ENCODE data around the gene FBXL3. TPM values are rescaled to one million over a fixed set of nuclear protein-coding genes. Genes with fewer than 3 reads are reported as not detected.

The FBXL3 gene
- total RNA-seq, 2 donors from 2014 or later = 26.1 to 35.5 TPM

DNA sequence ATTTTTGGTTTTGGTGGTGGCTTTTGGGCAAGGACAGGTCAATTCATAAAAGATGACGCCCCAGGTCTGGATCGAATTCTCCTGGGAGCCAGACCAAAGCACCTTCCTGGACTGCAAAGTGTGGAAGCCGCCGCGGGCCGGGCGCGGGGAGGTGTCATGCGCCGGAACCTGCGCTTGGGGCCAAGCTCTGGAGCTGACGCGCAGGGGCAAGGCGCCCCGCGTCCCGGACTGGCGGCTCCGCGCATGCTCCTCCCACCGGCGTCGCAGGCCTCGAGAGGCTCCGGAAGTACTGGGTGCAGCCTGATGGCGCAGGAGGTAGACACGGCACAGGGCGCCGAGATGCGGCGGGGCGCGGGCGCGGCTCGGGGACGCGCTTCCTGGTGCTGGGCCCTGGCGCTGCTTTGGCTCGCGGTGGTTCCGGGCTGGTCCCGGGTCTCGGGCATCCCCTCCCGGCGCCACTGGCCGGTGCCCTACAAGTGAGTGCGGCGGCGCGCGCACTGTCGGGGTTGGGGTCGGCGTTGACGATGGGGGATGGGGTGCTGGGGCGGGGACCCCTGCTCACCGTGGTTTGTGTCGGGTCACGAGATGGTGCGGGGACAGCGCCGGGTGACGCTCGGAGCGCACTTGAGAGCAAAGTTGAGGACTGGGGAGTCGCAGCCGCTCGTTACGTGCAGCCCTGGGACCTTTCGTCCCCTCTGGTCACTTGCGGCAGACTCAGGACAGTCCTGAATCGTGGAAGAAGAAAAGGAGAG, 35.0 kb downstream of the FBXL3 start, which contains the start of gene CLN5:
TSS of gene CLN5 (plus strand) at position 286 of the 752 bp plus-strand sequence. CDS start at position 304, 18 bp downstream.
- peak within 1 kb of the TSS; percentile 95 for H3K4me3 Mint-ChIP-seq
- ATAC-seq (peak; percentile 92 to 95), DNase-seq (ENCODE audit: low spot score) (peak; percentile 96)
- H3K9me3 Mint-ChIP-seq = no peaks in the 10 kb centered on the region
- H3K27me3 Mint-ChIP-seq = peaks cover 37 to 45% of the 10 kb centered on the region in 2 donors
- peak within 1 kb of the TSS; percentile 94 to 95 for H3K27ac Mint-ChIP-seq
- no peaks in the 10 kb centered on the region for H3K36me3 Mint-ChIP-seq
- peaks cover 36 to 42% of the 10 kb centered on the region in 2 donors for H3K4me1 Mint-ChIP-seq (ENCODE audit: low read depth in 2 of 2)

DNA sequence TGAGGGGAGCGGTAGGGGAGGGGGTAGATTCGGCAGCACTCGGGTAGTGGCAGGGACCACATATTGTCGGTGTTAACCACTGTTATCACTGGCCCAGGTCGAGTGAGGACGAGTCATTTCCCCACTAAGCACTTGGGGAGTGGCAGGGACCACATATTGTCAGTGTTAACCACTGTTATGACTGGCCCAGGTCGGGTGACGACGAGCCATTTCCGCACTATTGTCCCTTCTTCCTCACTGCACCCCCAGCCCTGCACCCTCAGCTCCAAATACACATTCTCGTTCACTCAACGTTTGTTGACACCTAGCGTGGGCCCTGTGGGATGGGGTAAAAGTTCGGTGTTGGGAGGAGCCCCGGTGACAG, 35.5 kb downstream of the FBXL3 start:
- Mint-ChIP-seq H3K4me3 (peak overlapping the region; percentile 95), H3K27ac (peak overlapping the region; percentile 94 to 95), H3K4me1 (ENCODE audit: low read depth in 2 of 2) (peaks cover 38 to 42% of the 10 kb centered on the region in 2 donors), H3K36me3 (no peaks in the 10 kb centered on the region), H3K9me3 (no peaks in the 10 kb centered on the region), H3K27me3 (peaks cover 41 to 50% of the 10 kb centered on the region in 2 donors)
- DNase-seq (ENCODE audit: low spot score) (peak; percentile 93), ATAC-seq (peak; percentile 91 to 92)

DNA sequence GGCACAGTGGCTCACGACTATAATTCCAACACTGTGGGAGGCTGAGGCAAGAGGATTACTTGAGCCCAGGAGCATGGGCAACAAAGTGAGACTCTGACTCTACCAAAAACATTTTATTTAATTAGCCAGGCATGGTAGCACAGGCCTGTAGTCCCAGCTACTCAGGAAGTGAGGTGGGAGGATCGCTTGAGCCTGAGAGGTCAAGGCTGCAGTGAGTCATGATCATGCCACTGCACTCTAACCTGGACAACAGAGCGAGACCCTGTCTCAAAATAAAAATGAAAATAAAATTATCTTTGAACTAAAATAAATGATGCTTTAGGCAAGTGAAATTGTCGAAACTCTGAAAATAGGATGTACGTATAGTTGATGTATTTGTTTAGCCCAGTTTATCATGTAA, 43.3 kb downstream of the FBXL3 start:
- Mint-ChIP-seq H3K27me3 (peaks cover 62 to 76% of the 10 kb centered on the region in 2 donors), H3K36me3 (no peaks in the 10 kb centered on the region), H3K4me1 (ENCODE audit: low read depth in 2 of 2) (peaks cover 10 to 11% of the 10 kb centered on the region in 2 donors), H3K27ac (no peak overlapping the region), H3K9me3 (no peaks in the 10 kb centered on the region), H3K4me3 (no peak overlapping the region)
- no peak for DNase-seq (ENCODE audit: low spot score)
- no peak for ATAC-seq

DNA sequence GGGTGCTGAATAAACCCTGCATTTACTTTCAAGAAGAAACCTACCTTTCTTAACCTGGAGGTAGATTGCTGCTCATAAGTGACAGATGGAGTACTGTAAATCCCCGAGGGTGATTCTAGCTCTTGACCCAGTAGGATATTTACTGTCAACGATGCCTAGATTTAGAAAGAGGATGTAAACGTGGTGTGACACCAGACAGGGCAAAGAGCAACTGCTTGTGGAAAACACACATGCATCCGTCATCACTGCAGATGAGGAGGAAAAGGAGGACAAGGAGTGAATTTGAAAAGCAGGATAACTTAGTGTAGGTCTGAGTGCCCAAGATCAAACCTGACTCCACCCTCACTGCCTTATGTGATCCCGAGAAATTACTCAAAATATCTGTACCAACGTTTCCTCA, 44.9 kb downstream of the FBXL3 start:
- ATAC-seq (no peak), DNase-seq (ENCODE audit: low spot score) (no peak)
- no peaks in the 10 kb centered on the region for H3K36me3 Mint-ChIP-seq
- no peak overlapping the region for H3K27ac Mint-ChIP-seq
- no peaks in the 10 kb centered on the region for H3K9me3 Mint-ChIP-seq
- H3K4me1 Mint-ChIP-seq (ENCODE audit: low read depth in 2 of 2) = peaks cover 5 to 10% of the 10 kb centered on the region in 2 donors
- peaks cover 59 to 70% of the 10 kb centered on the region in 2 donors for H3K27me3 Mint-ChIP-seq
- H3K4me3 Mint-ChIP-seq = no peak overlapping the region

DNA sequence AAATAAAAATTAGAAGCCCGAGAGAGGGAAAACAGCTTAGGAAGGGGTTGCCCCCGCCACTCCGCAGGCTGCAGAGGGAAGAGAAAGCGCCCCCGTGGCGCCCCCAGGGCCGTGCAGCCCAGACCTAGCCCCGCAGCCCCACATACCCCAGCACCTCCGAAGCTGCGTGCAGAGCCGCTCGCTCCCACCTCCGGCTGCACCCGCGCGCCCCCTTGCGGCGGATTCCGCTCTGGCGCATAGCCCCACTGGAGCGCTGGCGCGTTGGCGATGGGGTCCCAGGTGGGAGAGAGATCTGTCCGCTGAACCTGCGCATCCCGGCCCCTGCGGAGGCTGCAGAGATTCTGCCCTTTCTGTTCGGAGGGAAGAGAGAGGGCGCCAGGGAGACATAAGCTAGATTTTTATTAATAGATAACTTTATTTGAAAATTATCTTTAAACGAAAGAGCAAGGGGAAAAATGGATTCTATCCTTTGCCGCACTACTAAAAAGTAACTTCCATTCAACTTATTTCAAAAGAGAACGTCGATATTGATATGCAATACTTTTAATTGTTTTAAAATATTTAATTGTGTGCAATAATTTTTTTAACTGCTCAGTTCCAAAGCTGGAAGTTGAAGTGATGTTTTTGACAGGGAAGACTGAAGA, 46.8 kb downstream of the FBXL3 start:
- Mint-ChIP-seq H3K27ac (peak overlapping the region in 1 of 2 donors; percentile 16), H3K9me3 (no peaks in the 10 kb centered on the region), H3K4me3 (no peak overlapping the region), H3K36me3 (no peaks in the 10 kb centered on the region), H3K27me3 (peaks cover 51 to 60% of the 10 kb centered on the region in 2 donors), H3K4me1 (ENCODE audit: low read depth in 2 of 2) (peaks cover 11 to 12% of the 10 kb centered on the region in 2 donors)
- DNase-seq (ENCODE audit: low spot score) (peak; percentile 88), ATAC-seq (peak; percentile 97 to 99)

DNA sequence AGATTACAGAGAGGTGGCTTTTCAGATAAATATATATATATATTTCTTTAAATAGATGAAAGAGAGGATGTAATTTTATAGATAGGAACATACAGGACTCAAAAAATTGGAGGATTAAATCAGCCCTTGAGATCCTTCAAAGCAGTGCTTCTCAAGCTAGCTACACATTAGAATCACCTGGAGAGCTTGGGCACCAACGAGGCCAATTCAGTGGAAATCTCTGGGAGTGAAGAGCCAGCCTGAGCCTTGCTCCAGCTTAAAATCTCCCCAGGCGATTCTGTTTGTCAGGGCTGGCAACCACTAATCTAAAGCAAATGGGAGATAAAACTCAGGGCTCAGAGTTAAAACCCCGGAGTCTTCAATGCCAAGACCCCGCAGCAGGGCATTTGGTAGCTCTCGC, 50.0 kb downstream of the FBXL3 start:
- no peak overlapping the region for H3K27ac Mint-ChIP-seq
- H3K27me3 Mint-ChIP-seq = peaks cover 58 to 70% of the 10 kb centered on the region in 2 donors
- H3K4me1 Mint-ChIP-seq (ENCODE audit: low read depth in 2 of 2) = peaks cover 11 to 14% of the 10 kb centered on the region in 2 donors
- DNase-seq (ENCODE audit: low spot score) = no peak
- H3K9me3 Mint-ChIP-seq = no peaks in the 10 kb centered on the region
- no peaks in the 10 kb centered on the region for H3K36me3 Mint-ChIP-seq
- ATAC-seq = no peak
- H3K4me3 Mint-ChIP-seq = no peak overlapping the region

DNA sequence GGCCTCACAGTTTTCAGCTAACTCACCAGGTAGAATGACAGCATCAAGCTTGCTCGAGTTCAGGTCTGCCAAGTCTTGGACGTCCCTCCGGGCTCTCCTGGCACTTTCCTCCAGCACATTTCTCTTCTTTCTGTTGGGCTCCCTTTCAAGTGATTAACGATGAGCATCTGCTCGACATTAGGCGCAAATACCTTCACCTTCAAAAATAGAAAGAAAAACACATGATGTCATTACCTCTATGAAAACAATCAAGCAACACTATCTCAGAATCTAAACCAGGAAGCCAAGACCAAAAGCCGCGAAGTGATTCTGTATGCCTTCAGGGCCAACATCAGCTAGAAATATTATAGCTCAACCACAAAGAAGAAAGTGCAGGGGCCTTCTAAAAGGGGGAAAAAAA, 50.5 kb downstream of the FBXL3 start:
- Mint-ChIP-seq H3K36me3 (no peaks in the 10 kb centered on the region), H3K9me3 (no peaks in the 10 kb centered on the region), H3K4me3 (no peak overlapping the region), H3K4me1 (ENCODE audit: low read depth in 2 of 2) (peaks cover 11 to 15% of the 10 kb centered on the region in 2 donors), H3K27ac (no peak overlapping the region), H3K27me3 (peaks cover 58 to 70% of the 10 kb centered on the region in 2 donors)
- ATAC-seq (no peak), DNase-seq (ENCODE audit: low spot score) (no peak)

DNA sequence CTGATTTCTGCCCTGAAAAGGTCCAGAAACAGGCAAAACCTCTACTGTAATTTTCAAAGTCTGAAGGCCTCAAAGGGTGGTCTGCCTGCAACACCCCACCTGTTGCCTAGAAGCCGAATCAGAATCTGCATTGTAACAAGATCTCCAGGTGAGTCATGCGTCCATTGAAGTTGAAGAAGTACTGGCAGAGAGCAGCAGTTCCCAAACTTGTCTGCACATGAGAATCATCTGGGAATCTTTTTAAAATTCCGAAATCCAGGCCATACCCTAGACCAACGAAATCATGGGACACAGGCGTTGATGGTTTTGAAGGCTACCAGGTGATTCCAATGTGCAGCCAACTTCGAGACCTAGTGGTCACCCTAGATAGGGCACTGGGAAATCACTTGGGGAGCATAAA, 51.1 kb downstream of the FBXL3 start:
- H3K9me3 Mint-ChIP-seq = no peaks in the 10 kb centered on the region
- no peaks in the 10 kb centered on the region for H3K36me3 Mint-ChIP-seq
- no peak overlapping the region for H3K4me3 Mint-ChIP-seq
- H3K27me3 Mint-ChIP-seq = peaks cover 58 to 72% of the 10 kb centered on the region in 2 donors
- DNase-seq (ENCODE audit: low spot score) (no peak), ATAC-seq (no peak)
- no peak overlapping the region for H3K27ac Mint-ChIP-seq
- peaks cover 11 to 15% of the 10 kb centered on the region in 2 donors for H3K4me1 Mint-ChIP-seq (ENCODE audit: low read depth in 2 of 2)

DNA sequence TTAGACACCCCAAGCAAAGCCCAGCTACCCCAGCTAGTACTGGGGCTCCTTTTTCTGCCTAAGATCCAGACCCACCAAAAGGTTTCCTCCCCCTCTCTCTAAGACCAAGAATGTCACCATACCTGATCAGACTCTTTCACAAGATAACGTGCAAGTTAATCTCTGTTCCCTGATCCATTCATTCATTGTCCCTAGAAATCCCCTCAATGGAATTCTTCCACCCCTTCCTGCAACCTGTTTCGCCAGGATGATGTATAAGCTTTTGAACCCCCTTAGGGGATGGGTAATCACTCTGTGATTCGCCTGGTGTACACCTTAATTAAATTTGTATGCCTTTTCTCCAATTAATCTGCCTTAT, 52.4 kb downstream of the FBXL3 start:
- Mint-ChIP-seq H3K27me3 (peaks cover 59 to 69% of the 10 kb centered on the region in 2 donors), H3K27ac (no peak overlapping the region), H3K36me3 (no peaks in the 10 kb centered on the region), H3K9me3 (no peaks in the 10 kb centered on the region), H3K4me1 (ENCODE audit: low read depth in 2 of 2) (peaks cover 7 to 12% of the 10 kb centered on the region in 2 donors), H3K4me3 (no peak overlapping the region)
- ATAC-seq (no peak), DNase-seq (ENCODE audit: low spot score) (no peak)

DNA sequence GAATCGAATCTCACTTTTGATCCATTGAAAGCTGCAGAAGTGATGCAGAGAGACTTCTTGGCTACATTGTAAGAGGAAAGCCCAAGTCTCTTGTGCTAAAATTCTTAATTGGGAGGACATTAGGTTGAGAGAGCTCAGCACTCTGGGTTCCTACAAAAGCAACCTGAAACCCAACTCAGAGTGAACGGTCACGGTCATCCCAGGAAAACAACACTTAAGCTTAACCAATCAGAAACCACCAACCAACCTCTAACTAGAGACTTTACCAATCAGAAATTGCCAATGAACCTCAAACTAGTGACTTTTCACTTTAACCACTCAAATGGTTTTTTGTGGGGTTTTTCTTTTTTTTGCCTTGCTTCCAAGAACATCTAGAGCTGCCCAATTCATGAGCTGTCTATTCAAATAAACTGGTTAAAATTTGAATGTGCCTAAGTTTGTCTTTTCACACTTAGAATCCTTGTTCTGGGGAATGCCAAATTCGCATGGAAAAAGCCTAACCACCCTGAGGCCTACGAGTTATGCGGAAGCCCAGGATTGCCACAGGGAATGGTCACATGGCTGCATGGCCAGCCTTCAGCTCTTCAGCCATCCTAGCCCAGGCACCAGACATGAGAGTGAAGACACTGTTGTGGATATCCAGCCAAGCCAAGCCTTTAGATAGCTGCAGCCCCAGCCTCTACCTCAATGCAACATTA, 52.9 kb downstream of the FBXL3 start:
- Mint-ChIP-seq H3K4me3 (no peak overlapping the region), H3K27me3 (peaks cover 62 to 71% of the 10 kb centered on the region in 2 donors)

DNA sequence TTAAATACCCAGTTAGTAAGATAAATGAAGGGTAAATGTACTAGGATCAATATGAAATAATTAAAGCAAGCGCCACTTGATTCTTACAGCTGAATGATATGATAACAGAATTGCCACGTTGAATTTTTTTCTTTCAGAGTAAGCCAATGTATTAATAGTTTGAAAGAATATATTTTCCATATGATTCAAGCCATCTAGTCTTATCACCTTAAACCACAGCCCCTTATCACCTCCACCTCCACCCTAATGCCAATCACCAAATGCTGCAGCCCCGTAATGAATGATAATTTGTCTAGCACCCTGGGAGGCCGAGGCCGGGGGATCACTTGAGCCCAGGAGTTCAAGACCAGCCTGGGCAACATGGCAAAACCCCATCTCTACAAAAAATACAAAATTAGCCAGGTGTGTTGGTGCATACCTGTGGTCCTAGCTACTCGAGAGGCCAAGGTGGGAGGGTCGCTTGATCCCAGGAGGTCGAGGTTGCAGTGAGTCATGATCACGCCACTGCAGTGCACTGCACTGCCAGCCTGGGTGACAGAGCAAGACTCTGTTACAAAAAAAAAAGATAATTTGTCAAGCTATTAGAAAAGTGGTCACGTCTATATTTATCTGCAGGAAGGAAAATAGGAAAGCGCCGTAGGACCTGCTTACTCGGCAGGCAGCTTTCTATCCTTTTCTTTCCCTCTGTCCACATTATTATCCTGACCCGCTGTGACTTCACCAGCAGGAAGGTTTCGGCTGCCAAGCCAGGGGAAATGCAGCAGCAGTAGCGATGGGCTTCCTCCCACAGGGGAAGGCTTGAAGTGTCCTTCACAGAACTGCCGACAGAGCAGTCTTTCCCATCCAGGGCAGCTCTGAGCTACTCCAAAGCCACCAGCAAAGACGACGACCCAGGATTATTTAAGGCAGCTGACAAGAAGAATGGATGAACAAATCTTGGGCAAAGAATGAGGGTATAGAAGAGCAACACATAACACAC, 54.8 kb downstream of the FBXL3 start:
- Mint-ChIP-seq H3K9me3 (no peaks in the 10 kb centered on the region), H3K4me1 (ENCODE audit: low read depth in 2 of 2) (peaks cover 7 to 10% of the 10 kb centered on the region in 2 donors), H3K4me3 (no peak overlapping the region), H3K27me3 (peaks cover 57 to 71% of the 10 kb centered on the region in 2 donors), H3K36me3 (no peaks in the 10 kb centered on the region), H3K27ac (no peak overlapping the region)
- ATAC-seq = no peak
- no peak for DNase-seq (ENCODE audit: low spot score)

More for the DNA sequence above, 52.9 kb downstream of the FBXL3 start:
- Mint-ChIP-seq H3K9me3 (no peaks in the 10 kb centered on the region), H3K36me3 (no peaks in the 10 kb centered on the region), H3K4me1 (ENCODE audit: low read depth in 2 of 2) (peaks cover 7 to 12% of the 10 kb centered on the region in 2 donors), H3K27ac (no peak overlapping the region)
- DNase-seq (ENCODE audit: low spot score) (no peak), ATAC-seq (no peak)

DNA sequence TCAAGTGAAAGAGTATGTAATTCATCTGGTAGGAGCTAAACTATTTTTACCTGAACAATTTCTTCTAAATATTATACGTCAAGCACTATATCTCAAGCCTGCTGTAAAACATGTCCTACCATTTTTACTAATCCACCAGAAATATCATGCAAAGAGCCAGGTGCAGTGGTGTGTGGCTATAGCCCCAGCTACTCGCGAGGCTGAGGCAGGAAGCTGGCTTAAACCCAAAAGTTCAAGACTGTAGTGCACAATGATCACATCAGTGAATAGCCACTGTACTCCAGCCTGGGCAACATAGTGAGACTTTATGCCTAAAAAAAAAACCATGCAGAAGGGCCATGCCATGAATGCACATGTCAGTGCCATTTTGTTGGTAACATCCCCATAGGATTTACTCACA, 55.7 kb downstream of the FBXL3 start:
- H3K9me3 Mint-ChIP-seq = no peaks in the 10 kb centered on the region
- no peaks in the 10 kb centered on the region for H3K36me3 Mint-ChIP-seq
- no peak overlapping the region for H3K4me3 Mint-ChIP-seq
- ATAC-seq (no peak), DNase-seq (ENCODE audit: low spot score) (no peak)
- no peak overlapping the region for H3K27ac Mint-ChIP-seq
- peaks cover 56 to 71% of the 10 kb centered on the region in 2 donors for H3K27me3 Mint-ChIP-seq
- peaks cover 0 to 3% of the 10 kb centered on the region in 2 donors for H3K4me1 Mint-ChIP-seq (ENCODE audit: low read depth in 2 of 2)

Data from natural killer cell treated with Interleukin-12 subunit alpha and Interleukin-12 subunit beta and Interleukin-15 and Interleukin-18, amount 100 ng/mL, for 72 hours (primary cell).